ENCODE measurements around the gene COL4A2.

DNA sequence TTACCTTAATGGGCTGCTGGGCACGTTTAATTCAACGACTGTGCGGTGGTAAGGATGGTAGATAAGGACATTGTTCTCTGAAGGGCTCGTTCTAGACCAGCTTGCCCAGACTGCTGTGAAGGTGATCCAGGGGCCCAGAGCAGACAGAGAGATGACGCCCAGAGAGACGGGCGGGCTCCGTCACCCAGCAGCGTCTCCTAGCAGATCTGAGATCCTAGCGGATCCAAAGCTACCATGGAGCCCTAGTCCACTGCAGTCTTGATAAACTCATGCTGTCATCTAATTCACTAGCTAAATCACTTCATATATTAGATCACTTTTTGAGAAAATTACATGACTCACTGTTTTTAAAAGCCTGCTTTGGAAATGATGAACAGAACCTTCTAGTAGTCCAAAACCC is 21.5 kb downstream of the COL4A2 start:
- TF ChIP-seq, protein P1, sequence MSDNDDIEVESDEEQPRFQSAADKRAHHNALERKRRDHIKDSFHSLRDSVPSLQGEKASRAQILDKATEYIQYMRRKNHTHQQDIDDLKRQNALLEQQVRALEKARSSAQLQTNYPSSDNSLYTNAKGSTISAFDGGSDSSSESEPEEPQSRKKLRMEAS (IDR thresholded peaks at IDR 0.05): no peak
- TF ChIP-seq, protein P2, sequence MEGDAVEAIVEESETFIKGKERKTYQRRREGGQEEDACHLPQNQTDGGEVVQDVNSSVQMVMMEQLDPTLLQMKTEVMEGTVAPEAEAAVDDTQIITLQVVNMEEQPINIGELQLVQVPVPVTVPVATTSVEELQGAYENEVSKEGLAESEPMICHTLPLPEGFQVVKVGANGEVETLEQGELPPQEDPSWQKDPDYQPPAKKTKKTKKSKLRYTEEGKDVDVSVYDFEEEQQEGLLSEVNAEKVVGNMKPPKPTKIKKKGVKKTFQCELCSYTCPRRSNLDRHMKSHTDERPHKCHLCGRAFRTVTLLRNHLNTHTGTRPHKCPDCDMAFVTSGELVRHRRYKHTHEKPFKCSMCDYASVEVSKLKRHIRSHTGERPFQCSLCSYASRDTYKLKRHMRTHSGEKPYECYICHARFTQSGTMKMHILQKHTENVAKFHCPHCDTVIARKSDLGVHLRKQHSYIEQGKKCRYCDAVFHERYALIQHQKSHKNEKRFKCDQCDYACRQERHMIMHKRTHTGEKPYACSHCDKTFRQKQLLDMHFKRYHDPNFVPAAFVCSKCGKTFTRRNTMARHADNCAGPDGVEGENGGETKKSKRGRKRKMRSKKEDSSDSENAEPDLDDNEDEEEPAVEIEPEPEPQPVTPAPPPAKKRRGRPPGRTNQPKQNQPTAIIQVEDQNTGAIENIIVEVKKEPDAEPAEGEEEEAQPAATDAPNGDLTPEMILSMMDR (IDR thresholded peaks at IDR 0.05; ENCODE audit: low read depth, low read length, missing input control): no peak
- TF ChIP-seq TAF1 (conservative IDR thresholded peaks at IDR 0.05): no peak
- TF ChIP-seq, protein P3, sequence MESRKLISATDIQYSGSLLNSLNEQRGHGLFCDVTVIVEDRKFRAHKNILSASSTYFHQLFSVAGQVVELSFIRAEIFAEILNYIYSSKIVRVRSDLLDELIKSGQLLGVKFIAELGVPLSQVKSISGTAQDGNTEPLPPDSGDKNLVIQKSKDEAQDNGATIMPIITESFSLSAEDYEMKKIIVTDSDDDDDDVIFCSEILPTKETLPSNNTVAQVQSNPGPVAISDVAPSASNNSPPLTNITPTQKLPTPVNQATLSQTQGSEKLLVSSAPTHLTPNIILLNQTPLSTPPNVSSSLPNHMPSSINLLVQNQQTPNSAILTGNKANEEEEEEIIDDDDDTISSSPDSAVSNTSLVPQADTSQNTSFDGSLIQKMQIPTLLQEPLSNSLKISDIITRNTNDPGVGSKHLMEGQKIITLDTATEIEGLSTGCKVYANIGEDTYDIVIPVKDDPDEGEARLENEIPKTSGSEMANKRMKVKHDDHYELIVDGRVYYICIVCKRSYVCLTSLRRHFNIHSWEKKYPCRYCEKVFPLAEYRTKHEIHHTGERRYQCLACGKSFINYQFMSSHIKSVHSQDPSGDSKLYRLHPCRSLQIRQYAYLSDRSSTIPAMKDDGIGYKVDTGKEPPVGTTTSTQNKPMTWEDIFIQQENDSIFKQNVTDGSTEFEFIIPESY (IDR thresholded peaks at IDR 0.05): no peak
- TF ChIP-seq, protein P4, sequence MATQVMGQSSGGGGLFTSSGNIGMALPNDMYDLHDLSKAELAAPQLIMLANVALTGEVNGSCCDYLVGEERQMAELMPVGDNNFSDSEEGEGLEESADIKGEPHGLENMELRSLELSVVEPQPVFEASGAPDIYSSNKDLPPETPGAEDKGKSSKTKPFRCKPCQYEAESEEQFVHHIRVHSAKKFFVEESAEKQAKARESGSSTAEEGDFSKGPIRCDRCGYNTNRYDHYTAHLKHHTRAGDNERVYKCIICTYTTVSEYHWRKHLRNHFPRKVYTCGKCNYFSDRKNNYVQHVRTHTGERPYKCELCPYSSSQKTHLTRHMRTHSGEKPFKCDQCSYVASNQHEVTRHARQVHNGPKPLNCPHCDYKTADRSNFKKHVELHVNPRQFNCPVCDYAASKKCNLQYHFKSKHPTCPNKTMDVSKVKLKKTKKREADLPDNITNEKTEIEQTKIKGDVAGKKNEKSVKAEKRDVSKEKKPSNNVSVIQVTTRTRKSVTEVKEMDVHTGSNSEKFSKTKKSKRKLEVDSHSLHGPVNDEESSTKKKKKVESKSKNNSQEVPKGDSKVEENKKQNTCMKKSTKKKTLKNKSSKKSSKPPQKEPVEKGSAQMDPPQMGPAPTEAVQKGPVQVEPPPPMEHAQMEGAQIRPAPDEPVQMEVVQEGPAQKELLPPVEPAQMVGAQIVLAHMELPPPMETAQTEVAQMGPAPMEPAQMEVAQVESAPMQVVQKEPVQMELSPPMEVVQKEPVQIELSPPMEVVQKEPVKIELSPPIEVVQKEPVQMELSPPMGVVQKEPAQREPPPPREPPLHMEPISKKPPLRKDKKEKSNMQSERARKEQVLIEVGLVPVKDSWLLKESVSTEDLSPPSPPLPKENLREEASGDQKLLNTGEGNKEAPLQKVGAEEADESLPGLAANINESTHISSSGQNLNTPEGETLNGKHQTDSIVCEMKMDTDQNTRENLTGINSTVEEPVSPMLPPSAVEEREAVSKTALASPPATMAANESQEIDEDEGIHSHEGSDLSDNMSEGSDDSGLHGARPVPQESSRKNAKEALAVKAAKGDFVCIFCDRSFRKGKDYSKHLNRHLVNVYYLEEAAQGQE (IDR thresholded peaks at IDR 0.05): no peak
- TF ChIP-seq FOXA1 (IDR thresholded peaks at IDR 0.05): no peak
- TF ChIP-seq GABPA (IDR thresholded peaks at IDR 0.05 in 1 of 2, conservative IDR thresholded peaks at IDR 0.05 in 1 of 2): no peak

Data from liver (tissue), 3 donors.